Activated B cell treated with CpG ODN at 0.5 μM for 24 hours (primary cell): Measurements from ENCODE around the gene ZNG1F. TPM values are rescaled to one million over a fixed set of nuclear protein-coding genes. Genes with fewer than 3 reads are reported as not detected.
"Not testable (repeated sequence)": the region's sequence is repeated elsewhere in the genome, so short reads cannot be mapped to it uniquely, and the experiment has no call there.

Experiments used
- ATAC-seq: fragments of 200-7000 bp; cut with Tn5 transposase; one replicate; pipeline ENCODE4 v1.10.0; 2021; ENCODE audit warnings: low read depth, mild to moderate bottlenecking, moderate library complexity
- CTCF ChIA-PET: fragments of 350-600 bp; sonication (Branson Sonifier 250); formaldehyde crosslinking; loops from one replicate; lab custom pipeline; 2021; ENCODE audit warnings: antibody characterized with exemption; lab: Charles Lee
- POLR2A ChIA-PET: fragments of 350-600 bp; sonication (Branson Sonifier 250); formaldehyde crosslinking; loops from one replicate; lab custom pipeline; 2021; ENCODE audit warnings: antibody characterized with exemption; lab: Charles Lee
- DNase-seq: peaks from one replicate; pipeline ENCODE4 v3.0.0; 2022
- H3K27ac Mint-ChIP-seq: one replicate; pipeline ENCODE4 v1.8.0; 2020; ENCODE audit warnings: mixed read lengths
- H3K27me3 Mint-ChIP-seq: one replicate; pipeline ENCODE4 v1.8.0; 2021; ENCODE audit warnings: mixed read lengths
- H3K36me3 Mint-ChIP-seq: one replicate; pipeline ENCODE4 v1.8.0; 2021; ENCODE audit warnings: low read depth, mixed read lengths
- H3K4me1 Mint-ChIP-seq: one replicate; pipeline ENCODE4 v1.8.0; 2021; ENCODE audit warnings: mixed read lengths
- H3K4me3 Mint-ChIP-seq: one replicate; pipeline ENCODE4 v1.8.0; 2020; ENCODE audit warnings: mild to moderate bottlenecking, mixed read lengths
- H3K9me3 Mint-ChIP-seq: one replicate; pipeline ENCODE4 v1.8.0; 2020; ENCODE audit warnings: mixed read lengths
- intact Hi-C: fragments of 100-400 bp; cut with micrococcal nuclease; formaldehyde crosslinking; loops from one replicate; pipeline ENCODE4 v1.15.1; 2024
- total RNA-seq: library from RNA; stranded (reverse); gene quantifications from 2 replicates; pipeline ENCODE4 v1.2.3, GENCODE V29; 2022

The ZNG1F gene
- total RNA-seq, 1 donor from 2014 or later: 17.7 TPM

- ATAC-seq, POLR2A ChIA-PET, H3K9me3 Mint-ChIP-seq, H3K4me1 Mint-ChIP-seq, H3K4me3 Mint-ChIP-seq, H3K36me3 Mint-ChIP-seq, intact Hi-C loops, DNase-seq, CTCF ChIA-PET, H3K27ac Mint-ChIP-seq: not testable (repeated sequence)
- H3K27me3 Mint-ChIP-seq: peaks cover 13% of the 10 kb centered on the region
Measured at GRCh38 chr9:41086215-41086614, 102.9 kb downstream of the ZNG1F start.

- H3K4me3 Mint-ChIP-seq, ATAC-seq, H3K27ac Mint-ChIP-seq, H3K9me3 Mint-ChIP-seq, H3K4me1 Mint-ChIP-seq, intact Hi-C loops, DNase-seq, H3K27me3 Mint-ChIP-seq, H3K36me3 Mint-ChIP-seq, CTCF ChIA-PET, POLR2A ChIA-PET: not testable (repeated sequence)
Measured at GRCh38 chr9:41082358-41082757, 106.8 kb downstream of the ZNG1F start.

Other genes starting within 250 kb of the ZNG1F start
- not detected in 2 replicates for gene FOXD4L6, start 60.6 kb downstream of the ZNG1F start, total RNA-seq